IPS-20b (cell line): ENCODE results near the gene TMCC1.

Experiments
- H3K27ac ChIP-seq: one replicate; pipeline ENCODE4 v1.5.1; 2013; ENCODE audit warnings: low read length
- H3K27me3 ChIP-seq: 2 replicates; pipeline ENCODE4 v1.6.1; 2013; ENCODE audit warnings: mild to moderate bottlenecking, low read length, inconsistent platforms; ENCODE audit not compliant: insufficient read depth
- H3K36me3 ChIP-seq: 2 replicates; pipeline ENCODE4 v1.6.1; 2013; ENCODE audit warnings: low read depth, mild to moderate bottlenecking, inconsistent platforms, low read length, moderate library complexity; ENCODE audit not compliant: insufficient read depth
- H3K4me1 ChIP-seq: 2 replicates; pipeline ENCODE4 v1.6.1; 2013; ENCODE audit warnings: mild to moderate bottlenecking, control low read depth, inconsistent platforms, low read length, moderate library complexity; ENCODE audit not compliant: insufficient read depth
- H3K4me3 ChIP-seq: 2 replicates; pipeline ENCODE4 v1.5.1; 2013; ENCODE audit warnings: mild to moderate bottlenecking, low read length, inconsistent platforms
- H3K9ac ChIP-seq: 2 replicates; pipeline ENCODE4 v1.6.1; 2013; ENCODE audit warnings: low read depth, mild to moderate bottlenecking, inconsistent platforms, low read length, moderate library complexity
- H3K9me3 ChIP-seq: 2 replicates; pipeline ENCODE4 v1.6.1; 2013; ENCODE audit warnings: mild to moderate bottlenecking, low read depth, low read length, inconsistent platforms; ENCODE audit not compliant: insufficient read depth

TMCC1 gene

DNA sequence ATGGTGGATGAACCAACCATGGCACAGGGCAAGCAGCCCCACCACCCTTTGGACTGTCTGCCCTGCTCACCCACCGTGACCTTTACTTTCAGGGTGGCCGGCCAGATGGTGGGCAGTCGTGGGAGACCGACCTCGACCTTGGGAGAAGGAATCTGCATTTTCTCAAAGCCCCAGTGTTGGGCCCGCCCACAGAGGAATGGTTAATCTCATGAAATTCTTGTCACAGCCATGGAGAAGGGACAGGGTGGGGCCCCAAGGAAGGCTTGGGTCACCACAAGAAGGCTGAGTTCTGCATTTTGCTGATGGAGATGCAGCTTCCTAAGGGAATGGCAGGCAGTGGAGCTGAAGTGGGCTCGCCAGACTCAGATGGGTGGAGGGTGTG is 290.0 kb downstream of the TMCC1 start:
- Histone ChIP-seq H3K27me3 (peaks cover 44% of the 10 kb centered on the region), H3K36me3 (no peaks in the 10 kb centered on the region), H3K4me1 (peaks cover 26% of the 10 kb centered on the region), H3K4me3 (no peak overlapping the region), H3K27ac (no peak overlapping the region), H3K9ac (no peak overlapping the region), H3K9me3 (no peaks in the 10 kb centered on the region)

- Histone ChIP-seq H3K9ac (no peak overlapping the region), H3K36me3 (no peaks in the 10 kb centered on the region), H3K4me1 (peaks cover 25% of the 10 kb centered on the region), H3K27ac (no peak overlapping the region), H3K9me3 (no peaks in the 10 kb centered on the region), H3K4me3 (no peak overlapping the region), H3K27me3 (peaks cover 38% of the 10 kb centered on the region)
Measured at GRCh38 chr3:129602730-129603560, 290.6 kb downstream of the TMCC1 start.

GRCh38 chr3:129602309-129602708 is 291.2 kb downstream of the TMCC1 start:
- Histone ChIP-seq H3K4me1 (peaks cover 26% of the 10 kb centered on the region), H3K27ac (no peak overlapping the region), H3K36me3 (no peaks in the 10 kb centered on the region), H3K4me3 (no peak overlapping the region), H3K9ac (no peak overlapping the region), H3K9me3 (no peaks in the 10 kb centered on the region), H3K27me3 (peaks cover 32% of the 10 kb centered on the region)

DNA sequence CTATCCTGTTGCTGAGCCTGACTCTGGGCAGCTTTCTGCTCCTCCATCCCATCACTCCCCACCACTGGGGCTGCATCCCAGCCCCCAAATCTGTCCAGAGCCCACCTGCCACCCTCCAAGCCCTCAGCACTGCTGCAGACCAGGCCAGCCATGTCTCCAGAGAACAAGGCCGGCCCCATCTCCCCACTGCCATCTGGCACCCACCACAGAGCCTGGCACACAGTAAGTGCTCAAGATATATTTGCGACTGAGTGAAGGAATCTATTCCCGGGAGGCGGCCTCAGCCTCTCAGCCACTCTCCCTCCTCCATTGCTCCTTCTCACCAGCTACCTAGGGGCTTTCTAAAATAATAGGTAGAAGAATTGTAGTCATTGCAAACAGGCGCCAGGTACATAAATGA is 291.8 kb downstream of the TMCC1 start:
- no peak overlapping the region for H3K9ac ChIP-seq
- no peaks in the 10 kb centered on the region for H3K9me3 ChIP-seq
- peaks cover 26% of the 10 kb centered on the region for H3K27me3 ChIP-seq
- no peaks in the 10 kb centered on the region for H3K36me3 ChIP-seq
- peaks cover 32% of the 10 kb centered on the region for H3K4me1 ChIP-seq
- no peak overlapping the region for H3K27ac ChIP-seq
- H3K4me3 ChIP-seq: no peak overlapping the region

DNA sequence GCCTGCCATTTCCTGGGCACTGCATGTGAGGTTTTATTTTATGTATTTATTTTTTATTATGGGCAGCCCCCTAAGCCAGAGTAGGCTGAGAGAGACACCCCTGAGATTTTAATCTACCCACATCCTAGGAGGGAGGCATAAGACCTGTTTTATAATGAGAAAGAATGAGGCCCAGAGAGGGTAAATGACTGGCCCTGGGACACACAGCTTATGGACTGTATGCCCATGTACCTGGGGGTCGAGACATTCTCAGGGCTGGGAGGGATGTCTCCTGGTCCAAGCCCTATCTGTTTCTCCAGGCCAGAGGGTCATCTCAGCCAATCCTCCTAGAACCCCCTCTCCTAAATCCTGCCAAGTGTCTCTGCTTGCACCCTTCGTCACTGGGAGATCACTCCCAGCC is 293.2 kb downstream of the TMCC1 start:
- H3K9me3 ChIP-seq: no peaks in the 10 kb centered on the region
- H3K9ac ChIP-seq: no peak overlapping the region
- H3K27ac ChIP-seq: no peak overlapping the region
- H3K36me3 ChIP-seq: no peaks in the 10 kb centered on the region
- H3K4me1 ChIP-seq: peaks cover 39% of the 10 kb centered on the region
- H3K27me3 ChIP-seq: peaks cover 16% of the 10 kb centered on the region
- H3K4me3 ChIP-seq: no peak overlapping the region

GRCh38 chr3:129599607-129600006 is 293.9 kb downstream of the TMCC1 start:
- H3K4me1 ChIP-seq: peaks cover 39% of the 10 kb centered on the region
- H3K36me3 ChIP-seq: no peaks in the 10 kb centered on the region
- peak overlapping the region; percentile 34; the same call in 1 of the 2 replicates for H3K9ac ChIP-seq
- no peak overlapping the region for H3K4me3 ChIP-seq
- no peaks in the 10 kb centered on the region for H3K9me3 ChIP-seq
- H3K27me3 ChIP-seq: peaks cover 10% of the 10 kb centered on the region
- H3K27ac ChIP-seq: no peak overlapping the region

DNA sequence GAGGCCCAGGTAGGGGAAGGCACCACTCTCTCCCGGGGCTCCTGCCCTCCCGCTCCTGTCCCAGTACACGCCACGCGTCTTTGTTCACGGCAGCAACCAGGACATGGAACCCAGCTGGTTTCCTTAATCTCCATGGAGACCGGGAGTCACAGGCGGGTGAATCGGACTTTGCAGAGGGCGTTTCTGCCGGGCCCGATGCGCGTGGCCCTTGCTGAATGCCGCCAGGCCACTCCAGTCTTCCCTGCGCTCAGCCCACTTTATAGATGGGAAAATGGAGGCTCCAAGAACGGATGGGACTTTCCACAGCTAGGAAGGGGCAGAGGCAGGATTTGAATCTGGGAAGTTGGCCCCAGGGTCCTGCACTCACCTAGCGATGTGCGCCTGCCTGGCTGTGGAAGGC is 294.4 kb downstream of the TMCC1 start:
- H3K27ac ChIP-seq: no peak overlapping the region
- H3K4me3 ChIP-seq: no peak overlapping the region
- no peaks in the 10 kb centered on the region for H3K36me3 ChIP-seq

GRCh38 chr3:129598484-129598883 is 295.0 kb downstream of the TMCC1 start:
- H3K27ac ChIP-seq: no peak overlapping the region
- no peaks in the 10 kb centered on the region for H3K36me3 ChIP-seq
- no peak overlapping the region for H3K9ac ChIP-seq
- peaks cover 48% of the 10 kb centered on the region for H3K4me1 ChIP-seq
- H3K9me3 ChIP-seq: no peaks in the 10 kb centered on the region
- no peaks in the 10 kb centered on the region for H3K27me3 ChIP-seq
- H3K4me3 ChIP-seq: no peak overlapping the region

More for the DNA sequence above, 294.4 kb downstream of the TMCC1 start:
- H3K27me3 ChIP-seq: peaks cover 4% of the 10 kb centered on the region
- peaks cover 44% of the 10 kb centered on the region for H3K4me1 ChIP-seq
- H3K9me3 ChIP-seq: no peaks in the 10 kb centered on the region
- peak overlapping the region; percentile 34; the same call in 1 of the 2 replicates for H3K9ac ChIP-seq

- H3K4me1 ChIP-seq: peaks cover 52% of the 10 kb centered on the region
- no peak overlapping the region for H3K4me3 ChIP-seq
- H3K36me3 ChIP-seq: no peaks in the 10 kb centered on the region
- no peaks in the 10 kb centered on the region for H3K9me3 ChIP-seq
- no peaks in the 10 kb centered on the region for H3K27me3 ChIP-seq
- H3K27ac ChIP-seq: no peak overlapping the region
- no peak overlapping the region for H3K9ac ChIP-seq
Measured at GRCh38 chr3:129598000-129598381, 295.5 kb downstream of the TMCC1 start.
